ENCODE measurements around the gene NUMB.

NUMB gene

GRCh38 chr14:73458183-73458976, at the start of gene NUMB:
TSS of gene NUMB (minus strand) at chr14:73458546. CDS start at chr14:73355751, 102,795 bp downstream.
- DNase-seq (ENCODE audit: low read depth), result peak; percentile 90

- DNase-seq (ENCODE audit: low read depth), result no peak
Observed at GRCh38 chr14:73503648-73504047, 45.3 kb upstream of the NUMB start.

- DNase-seq (ENCODE audit: low read depth), result no peak
Observed at GRCh38 chr14:73502017-73502619, 43.8 kb upstream of the NUMB start.

- DNase-seq (ENCODE audit: low read depth), result no peak
Observed at GRCh38 chr14:73500360-73500759, 42.0 kb upstream of the NUMB start.

- DNase-seq (ENCODE audit: low read depth), result no peak
Observed at GRCh38 chr14:73494593-73494992, 36.2 kb upstream of the NUMB start.

GRCh38 chr14:73492670-73493069, 34.3 kb upstream of the NUMB start:
- no peak for DNase-seq (ENCODE audit: low read depth)

GRCh38 chr14:73492043-73492552, 33.8 kb upstream of the NUMB start:
- no peak for DNase-seq (ENCODE audit: low read depth)

GRCh38 chr14:73491256-73492042, 33.1 kb upstream of the NUMB start:
- peak; percentile 51 for DNase-seq (ENCODE audit: low read depth)

- DNase-seq (ENCODE audit: low read depth), result no peak
Observed at GRCh38 chr14:73489481-73490175, 31.3 kb upstream of the NUMB start.

- no peak for DNase-seq (ENCODE audit: low read depth)
Observed at GRCh38 chr14:73478684-73479083, 20.3 kb upstream of the NUMB start.

- DNase-seq (ENCODE audit: low read depth), result no peak
Observed at GRCh38 chr14:73477618-73478266, 19.4 kb upstream of the NUMB start.

GRCh38 chr14:73476451-73476931, 18.1 kb upstream of the NUMB start:
- no peak for DNase-seq (ENCODE audit: low read depth)

- DNase-seq (ENCODE audit: low read depth), result no peak
Observed at GRCh38 chr14:73474952-73475351, 16.6 kb upstream of the NUMB start.

GRCh38 chr14:73472185-73473114, 14.1 kb upstream of the NUMB start:
- DNase-seq (ENCODE audit: low read depth), result no peak

GRCh38 chr14:73471582-73472184, 13.3 kb upstream of the NUMB start:
- no peak for DNase-seq (ENCODE audit: low read depth)

GRCh38 chr14:73468828-73469375, 10.6 kb upstream of the NUMB start:
- no peak for DNase-seq (ENCODE audit: low read depth)

GRCh38 chr14:73467800-73468199, 9.5 kb upstream of the NUMB start:
- DNase-seq (ENCODE audit: low read depth), result no peak

GRCh38 chr14:73467377-73467776, 9.0 kb upstream of the NUMB start:
- DNase-seq (ENCODE audit: low read depth), result peak; percentile 62

GRCh38 chr14:73466861-73467260, 8.5 kb upstream of the NUMB start:
- DNase-seq (ENCODE audit: low read depth), result no peak
